T-cell (primary cell): ENCODE measurements around the gene PPTC7. TPM values are rescaled to one million over a fixed set of nuclear protein-coding genes. Genes with fewer than 3 reads are reported as not detected.
A peak's percentile ranks its signal among the peaks of the same experiment; 100 is the strongest.
"Not testable (repeated sequence)": the region's sequence is repeated elsewhere in the genome, so short reads cannot be mapped to it uniquely, and the experiment has no call there.

Experiments
- ATAC-seq, 4 experiments: fragments of 200-7000 bp in 3 of 4; fragments of 150-1000 bp in 1 of 4; cut with Tn5 transposase; replicated peaks in 1 of 4; 1 replicate in 3 of 4; 2 replicates in 1 of 4; pipeline ENCODE4 v1.10.0; 2021; ENCODE audit warnings: moderate library complexity in 3 of 4, mild to moderate bottlenecking in 2 of 4, moderate number of reproducible peaks in 1 of 4
- CTCF ChIA-PET, 2 donors: fragments of 300-600 bp; sonication (Branson Sonifier 250); formaldehyde crosslinking; loops; one replicate each; lab custom pipeline; 2022; ENCODE audit warnings: antibody characterized with exemption in 2 of 2; lab: Charles Lee
- POLR2A ChIA-PET, 2 donors: fragments of 300-600 bp; sonication (Branson Sonifier 250); formaldehyde crosslinking; loops; one replicate each; lab custom pipeline; 2022; ENCODE audit warnings: antibody characterized with exemption in 2 of 2; lab: Charles Lee
- DNase-seq, 35 experiments: peaks; one replicate each; pipeline versions ENCODE4 v3.0.0 to v3.0.0-alpha.2; 2013 to 2023
- H3K27ac ChIP-seq: one replicate; pipeline ENCODE4 v1.5.1; 2013; ENCODE audit warnings: low read length
- H3K27me3 ChIP-seq, 2 experiments: replicated peaks in 1 of 2; 1 replicate in 1 of 2; 2 replicates in 1 of 2; pipeline versions ENCODE4 v1.6.1 to v1.7.0; 2013; ENCODE audit warnings: low read length in 1 of 2, mixed read lengths in 1 of 2; ENCODE audit not compliant: control insufficient read depth in 2 of 2, insufficient read depth in 2 of 2; ENCODE audit errors: extremely low read depth in 1 of 2
- H3K36me3 ChIP-seq, 2 donors: 1 replicate in 1 of 2; 2 replicates in 1 of 2; pipeline versions ENCODE4 v1.6.1 to v1.7.0; 2013; ENCODE audit warnings: low read length in 1 of 2; ENCODE audit not compliant: control insufficient read depth in 2 of 2, insufficient read depth in 1 of 2; ENCODE audit errors: extremely low read depth in 1 of 2
- H3K4me1 ChIP-seq, 2 experiments: 1 replicate in 1 of 2; 2 replicates in 1 of 2; pipeline versions ENCODE4 v1.6.1 to v1.7.0; 2013; ENCODE audit warnings: low read length in 2 of 2, mixed read lengths in 1 of 2; ENCODE audit not compliant: insufficient read depth in 2 of 2, control insufficient read depth in 1 of 2; ENCODE audit errors: extremely low read depth in 1 of 2
- H3K4me3 ChIP-seq, 2 donors: 1 replicate in 1 of 2; 2 replicates in 1 of 2; pipeline versions ENCODE4 v1.5.1 to v1.7.0; 2013; ENCODE audit warnings: mild to moderate bottlenecking in 2 of 2, low read length in 1 of 2, moderate library complexity in 1 of 2; ENCODE audit not compliant: control insufficient read depth in 1 of 2; ENCODE audit errors: extremely low read depth in 1 of 2
- H3K9me3 ChIP-seq: 2 replicates; pipeline ENCODE4 v1.7.0; 2013
- H3K27ac Mint-ChIP-seq, 2 donors: one replicate each; pipeline ENCODE4 v1.8.0; 2020 to 2021; ENCODE audit warnings: mild to moderate bottlenecking in 2 of 2, mixed read lengths in 2 of 2
- H3K27me3 Mint-ChIP-seq, 2 donors: one replicate each; pipeline ENCODE4 v1.8.0; 2021 to 2022; ENCODE audit warnings: mixed read lengths in 2 of 2
- H3K36me3 Mint-ChIP-seq: one replicate; pipeline ENCODE4 v1.8.0; 2021; ENCODE audit warnings: mixed read lengths
- H3K4me1 Mint-ChIP-seq, 3 donors: one replicate each; pipeline ENCODE4 v1.8.0; 2020 to 2022; ENCODE audit warnings: mixed read lengths in 3 of 3, mild to moderate bottlenecking in 1 of 3
- H3K4me3 Mint-ChIP-seq, 3 donors: one replicate each; pipeline ENCODE4 v1.8.0; 2020 to 2022; ENCODE audit warnings: mild to moderate bottlenecking in 3 of 3, mixed read lengths in 3 of 3, moderate library complexity in 3 of 3
- H3K9me3 Mint-ChIP-seq, 3 donors: one replicate each; pipeline ENCODE4 v1.8.0; 2020 to 2022; ENCODE audit warnings: mixed read lengths in 3 of 3
- WGBS: methylation state at CpG from one replicate; pipeline ENCODE4 v1.1.5; 2013; ENCODE audit warnings: missing lambda C conversion rate; ENCODE audit not compliant: insufficient coverage; 5-methylcytosine and 5-hydroxymethylcytosine counted together
- total RNA-seq, 35 experiments: library from RNA in 6 of 35; stranded (reverse) in 6 of 35; fragments of 120-200 nt in 1 of 35; gene quantifications; one replicate each; pipeline versions ENCODE4 v1.2.1 to v1.2.4 and lab custom pipeline; 2013 to 2026

PPTC7 gene
- total RNA-seq, 5 donors from 2014 or later (not counting 1 experiment from before 2014, with no cell fraction given) = 36.0 to 38.1 (median 36.6) TPM

- H3K27me3 ChIP-seq = no peaks in the 10 kb centered on the region
- no peak overlapping the region for H3K4me3 ChIP-seq
- Mint-ChIP-seq H3K27ac (peak overlapping the region; percentile 31 to 66), H3K9me3 (peaks cover 3 to 11% (median 3%) of the 10 kb centered on the region in 3 donors), H3K36me3 (peaks cover 20% of the 10 kb centered on the region), H3K4me3 (peak overlapping the region in 1 of 3 donors; percentile 22), H3K4me1 (peaks cover 60 to 62% (median 61%) of the 10 kb centered on the region in 3 donors), H3K27me3 (no peaks in the 10 kb centered on the region)
- H3K27ac ChIP-seq = no peak overlapping the region
- ATAC-seq (no peak), DNase-seq (no peak)
- no peaks in the 10 kb centered on the region for H3K9me3 ChIP-seq
- CTCF ChIA-PET = interaction anchor here in 1 of 2 donors (1.0 to 1.9 kb wide), 2 partner anchors 9 to 34 kb away, joined by 4 to 6 read pairs; no protein-coding TSS in a partner anchor
- 95% methylated on average over 5 of the region's 5 CpGs for whole genome bisulfite sequencing
- H3K36me3 ChIP-seq = peaks cover 0 to 2% of the 10 kb centered on the region in 2 donors
- H3K4me1 ChIP-seq = peaks cover 14 to 34% of the 10 kb centered on the region in 2 experiments
- POLR2A ChIA-PET = interaction anchor here in 1 of 2 donors (1.4 kb wide), 1 partner anchor 9 kb away, joined by 6 read pairs; no protein-coding TSS in a partner anchor
Observed at GRCh38 chr12:110566993-110567392, 16.1 kb downstream of the PPTC7 start.

GRCh38 chr12:110565894-110566871 lies 16.9 kb downstream of the PPTC7 start:
- Mint-ChIP-seq H3K9me3 (peaks cover 3 to 4% (median 3%) of the 10 kb centered on the region in 3 donors), H3K27ac (peak overlapping the region; percentile 31 to 66), H3K27me3 (no peaks in the 10 kb centered on the region), H3K4me3 (peak overlapping the region in 1 of 3 donors; percentile 21), H3K36me3 (peaks cover 13% of the 10 kb centered on the region), H3K4me1 (peaks cover 67 to 69% (median 68%) of the 10 kb centered on the region in 3 donors)
- Histone ChIP-seq H3K9me3 (no peaks in the 10 kb centered on the region), H3K27ac (no peak overlapping the region), H3K4me1 (peaks cover 19 to 42% of the 10 kb centered on the region in 2 experiments), H3K4me3 (no peak overlapping the region), H3K36me3 (no peaks in the 10 kb centered on the region), H3K27me3 (no peaks in the 10 kb centered on the region)
- ChIA-PET POLR2A (interaction anchor here in 1 of 2 donors (1.4 kb wide), 1 partner anchor 9 kb away, joined by 6 read pairs; no protein-coding TSS in a partner anchor), CTCF (interaction anchor here (0.6 to 1.9 kb wide), 8 partner anchors 8 to 40 kb away, joined by 3 to 10 read pairs (median 4); no protein-coding TSS in a partner anchor)
- no peak for DNase-seq
- ATAC-seq = no peak
- WGBS = 100% methylated on average over 3 of the region's 8 CpGs

GRCh38 chr12:110564471-110564991 lies 18.6 kb downstream of the PPTC7 start:
- Mint-ChIP-seq H3K4me1 (peaks cover 78 to 81% (median 79%) of the 10 kb centered on the region in 3 donors), H3K36me3 (peaks cover 9% of the 10 kb centered on the region), H3K27me3 (no peaks in the 10 kb centered on the region), H3K9me3 (no peaks in the 10 kb centered on the region), H3K27ac (peak overlapping the region; percentile 75 to 88), H3K4me3 (no peak overlapping the region)
- H3K36me3 ChIP-seq = no peaks in the 10 kb centered on the region
- H3K4me1 ChIP-seq = peaks cover 28 to 50% of the 10 kb centered on the region in 2 experiments
- peak overlapping the region; percentile 55 for H3K27ac ChIP-seq
- H3K27me3 ChIP-seq = no peaks in the 10 kb centered on the region
- 83% methylated on average over 1 of the region's 8 CpGs for WGBS
- ATAC-seq = no peak
- ChIA-PET POLR2A (interaction anchor here in 1 of 2 donors (1.0 kb wide), 1 partner anchor 11 kb away, joined by 4 read pairs; no protein-coding TSS in a partner anchor), CTCF (interaction anchor here in 1 of 2 donors (0.8 to 1.5 kb wide), 3 partner anchors 11 to 37 kb away, joined by 3 to 5 read pairs (median 4); no protein-coding TSS in a partner anchor)
- H3K9me3 ChIP-seq = no peaks in the 10 kb centered on the region
- H3K4me3 ChIP-seq = no peak overlapping the region
- no peak for DNase-seq

GRCh38 chr12:110563702-110564470 lies 19.2 kb downstream of the PPTC7 start:
- Mint-ChIP-seq H3K27me3 (no peaks in the 10 kb centered on the region), H3K4me1 (peaks cover 80 to 81% (median 80%) of the 10 kb centered on the region in 3 donors), H3K36me3 (peaks cover 5% of the 10 kb centered on the region), H3K9me3 (no peaks in the 10 kb centered on the region), H3K27ac (peak overlapping the region; percentile 75 to 88), H3K4me3 (no peak overlapping the region)
- H3K27me3 ChIP-seq = no peaks in the 10 kb centered on the region
- DNase-seq (no peak), ATAC-seq (no peak)
- ChIA-PET CTCF (interaction anchor here (0.6 to 1.5 kb wide), 12 partner anchors 10 to 1089 kb away, joined by 3 to 7 read pairs (median 4); partner anchors contain the start of genes KCTD10 (in 1 of the 2) and UBE3B (in 1 of the 2)), POLR2A (interaction anchor here (0.6 to 1.4 kb wide), 7 partner anchors 11 to 868 kb away, joined by 3 to 14 read pairs (median 5); no protein-coding TSS in a partner anchor)
- H3K36me3 ChIP-seq = no peaks in the 10 kb centered on the region
- peaks cover 28 to 56% of the 10 kb centered on the region in 2 experiments for H3K4me1 ChIP-seq
- H3K27ac ChIP-seq = peak overlapping the region; percentile 55
- no peak overlapping the region for H3K4me3 ChIP-seq
- no peaks in the 10 kb centered on the region for H3K9me3 ChIP-seq

GRCh38 chr12:110562386-110562785 lies 20.7 kb downstream of the PPTC7 start:
- Mint-ChIP-seq H3K4me1 (peaks cover 81 to 84% (median 82%) of the 10 kb centered on the region in 3 donors), H3K27ac (peak overlapping the region; percentile 75 to 88), H3K4me3 (peak overlapping the region; percentile 58 to 80 (median 59))
- CTCF ChIA-PET = interaction anchor here in 1 of 2 donors (0.7 to 1.5 kb wide), 8 partner anchors 8 to 63 kb away, joined by 3 to 7 read pairs (median 4); no protein-coding TSS in a partner anchor
- POLR2A ChIA-PET = interaction anchor here (0.6 to 1.4 kb wide), 3 partner anchors 13 to 29 kb away, joined by 4 to 10 read pairs (median 8); no protein-coding TSS in a partner anchor
- ATAC-seq = peak; percentile 67 to 84 (median 80)
- H3K9me3 Mint-ChIP-seq, H3K4me3 ChIP-seq, H3K27me3 ChIP-seq, H3K9me3 ChIP-seq, H3K36me3 Mint-ChIP-seq, H3K27me3 Mint-ChIP-seq, H3K36me3 ChIP-seq: not testable (repeated sequence)
- DNase-seq = peak in 29 of 35 experiments; percentile 12 to 73 (median 34)
- peaks cover 25 to 56% of the 10 kb centered on the region in 2 experiments for H3K4me1 ChIP-seq
- H3K27ac ChIP-seq = peak overlapping the region; percentile 55
- WGBS = 25% methylated on average over 3 of the region's 5 CpGs
